AG04449 (cell line): ENCODE measurements around the gene NRIP1.

Source experiments
- CTCF ChIA-PET: fragments of 350-600 bp; formaldehyde crosslinking; extraction: SDS; loops from one replicate; lab custom pipeline; 2021; ENCODE audit warnings: antibody characterized with exemption; lab: Yijun Ruan, JAX
- POLR2A ChIA-PET: fragments of 400-600, 350-600 bp; formaldehyde crosslinking; extraction: SDS; loops from one replicate; lab custom pipeline; 2020; ENCODE audit warnings: antibody characterized with exemption, inconsistent platforms; lab: Yijun Ruan, JAX
- DNase-seq: peaks from one replicate; pipeline ENCODE4 v3.0.0-alpha.2; 2010; ENCODE audit warnings: low read depth, low spot score
- H3K4me3 ChIP-seq: 2 replicates; pipeline ENCODE4 v1.5.1; 2011; ENCODE audit warnings: low read depth, mild to moderate bottlenecking, control low read depth, low read length
- TF ChIP-seq, protein P1 (sequence below): IDR thresholded peaks from one replicate; pipeline ENCODE4 v1.5.1; 2011; ENCODE audit warnings: mild to moderate bottlenecking, moderate library complexity, low read length, control low read depth, inconsistent platforms; ENCODE audit not compliant: insufficient read depth; ENCODE audit errors: missing control alignments

NRIP1 gene

DNA sequence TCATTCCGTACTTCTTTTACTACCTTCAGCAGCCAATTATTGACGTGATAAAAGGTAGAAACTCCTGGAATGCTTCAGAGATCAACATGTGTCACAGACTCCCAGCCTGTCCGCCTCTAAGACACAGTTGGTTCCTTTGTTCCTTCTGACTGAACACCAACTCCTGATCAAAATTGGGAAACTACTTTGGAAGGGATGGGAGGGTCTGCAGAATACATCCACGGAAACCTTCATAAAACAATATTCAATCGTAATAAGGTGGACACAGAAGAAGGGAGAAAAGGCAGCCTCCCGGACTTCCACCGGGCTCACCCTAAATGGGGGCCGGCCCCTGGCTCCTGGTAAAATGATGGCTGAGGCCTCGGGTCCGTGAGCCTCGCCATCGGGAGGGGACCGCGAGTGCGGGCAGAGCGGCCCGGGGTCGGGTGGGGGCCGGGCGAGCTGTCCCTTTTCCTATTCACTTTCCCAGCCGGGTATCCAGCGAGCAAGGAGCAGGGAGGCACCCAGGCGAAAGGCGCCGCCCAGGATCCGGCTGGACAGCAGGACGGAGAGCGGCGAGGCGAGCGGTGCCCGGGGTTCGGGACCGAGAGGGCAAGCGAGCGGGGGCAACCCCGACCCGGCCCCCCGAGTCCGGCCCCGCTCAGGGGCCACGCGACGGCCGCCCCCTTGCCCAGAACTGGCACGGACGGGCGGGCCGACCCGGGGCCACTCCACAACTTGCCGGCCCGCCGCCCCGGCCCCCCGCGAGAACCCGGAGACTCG is 805 bp downstream of the NRIP1 start:
- POLR2A ChIA-PET, result interaction anchor here (1.3 to 1.4 kb wide), 2 partner anchors 48 to 54 kb away, joined by 4 to 6 read pairs; no protein-coding TSS in a partner anchor
- H3K4me3 ChIP-seq, result peak overlapping the region; percentile 77
- TF ChIP-seq, protein P1, sequence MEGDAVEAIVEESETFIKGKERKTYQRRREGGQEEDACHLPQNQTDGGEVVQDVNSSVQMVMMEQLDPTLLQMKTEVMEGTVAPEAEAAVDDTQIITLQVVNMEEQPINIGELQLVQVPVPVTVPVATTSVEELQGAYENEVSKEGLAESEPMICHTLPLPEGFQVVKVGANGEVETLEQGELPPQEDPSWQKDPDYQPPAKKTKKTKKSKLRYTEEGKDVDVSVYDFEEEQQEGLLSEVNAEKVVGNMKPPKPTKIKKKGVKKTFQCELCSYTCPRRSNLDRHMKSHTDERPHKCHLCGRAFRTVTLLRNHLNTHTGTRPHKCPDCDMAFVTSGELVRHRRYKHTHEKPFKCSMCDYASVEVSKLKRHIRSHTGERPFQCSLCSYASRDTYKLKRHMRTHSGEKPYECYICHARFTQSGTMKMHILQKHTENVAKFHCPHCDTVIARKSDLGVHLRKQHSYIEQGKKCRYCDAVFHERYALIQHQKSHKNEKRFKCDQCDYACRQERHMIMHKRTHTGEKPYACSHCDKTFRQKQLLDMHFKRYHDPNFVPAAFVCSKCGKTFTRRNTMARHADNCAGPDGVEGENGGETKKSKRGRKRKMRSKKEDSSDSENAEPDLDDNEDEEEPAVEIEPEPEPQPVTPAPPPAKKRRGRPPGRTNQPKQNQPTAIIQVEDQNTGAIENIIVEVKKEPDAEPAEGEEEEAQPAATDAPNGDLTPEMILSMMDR, result no peak
- DNase-seq, result no peak
- CTCF ChIA-PET, result interaction anchor here (1.0 kb wide), 1 partner anchor 8 kb away, joined by 3 read pairs; no protein-coding TSS in a partner anchor

DNA sequence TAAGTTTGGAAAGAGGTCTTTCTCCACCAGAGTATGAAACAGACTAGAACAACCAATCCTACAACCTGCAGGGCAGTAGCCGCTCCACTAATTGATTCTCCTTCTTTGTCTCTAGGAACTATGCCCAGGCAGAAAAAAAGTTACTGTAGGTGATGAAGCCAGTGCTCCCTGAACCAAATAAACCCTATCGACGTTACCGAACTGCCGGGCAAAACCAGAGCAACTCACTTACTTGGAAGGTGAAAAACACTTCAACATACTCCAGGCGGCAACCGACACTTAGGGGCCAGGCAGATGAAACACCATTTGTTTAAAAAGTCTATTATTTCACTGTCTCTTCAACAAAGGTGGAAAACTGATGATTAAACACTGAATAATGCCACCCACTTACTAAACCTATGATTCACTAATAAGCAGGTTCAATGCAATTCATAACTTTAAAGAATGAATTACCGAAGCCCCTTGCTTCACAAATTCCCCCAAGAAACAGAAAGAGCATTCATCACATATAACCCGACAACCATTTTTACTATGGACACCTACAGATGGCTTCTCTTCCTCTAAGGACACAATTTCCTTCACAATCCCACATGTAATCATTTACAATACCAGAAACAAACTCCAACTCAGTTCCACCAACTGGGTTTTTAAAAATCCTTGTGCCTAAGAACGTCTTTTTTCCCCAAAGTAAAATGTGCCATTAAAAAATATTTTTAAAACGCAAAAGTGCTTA is 1.6 kb downstream of the NRIP1 start:
- peak overlapping the region; percentile 77 for H3K4me3 ChIP-seq

DNA sequence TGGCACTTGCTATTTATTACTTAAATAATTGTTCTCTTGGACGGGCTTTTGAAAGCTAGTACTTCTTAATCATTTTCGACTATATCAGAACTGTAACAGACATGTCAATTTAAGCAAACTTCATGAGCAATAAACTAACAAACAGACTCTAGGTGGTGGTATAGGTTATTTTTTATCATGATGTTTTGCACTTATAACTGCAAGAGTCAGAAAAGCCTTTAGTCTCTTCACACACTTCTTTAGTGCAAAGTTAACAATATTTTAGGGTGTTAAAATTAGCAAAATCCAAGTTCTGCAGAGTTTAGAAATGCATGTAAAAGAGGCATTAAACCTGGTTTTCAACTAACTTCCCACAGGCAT is 2.2 kb downstream of the NRIP1 start:
- CTCF ChIA-PET, result no interaction called here
- no peak for DNase-seq
- POLR2A ChIA-PET, result no interaction called here
- H3K4me3 ChIP-seq, result peak overlapping the region; percentile 77
- TF ChIP-seq, protein P1, result no peak

More for the DNA sequence above, 1.6 kb downstream of the NRIP1 start:
- TF ChIP-seq, protein P1, result no peak
- no peak for DNase-seq
- ChIA-PET POLR2A (no interaction called here), CTCF (no interaction called here)

DNA sequence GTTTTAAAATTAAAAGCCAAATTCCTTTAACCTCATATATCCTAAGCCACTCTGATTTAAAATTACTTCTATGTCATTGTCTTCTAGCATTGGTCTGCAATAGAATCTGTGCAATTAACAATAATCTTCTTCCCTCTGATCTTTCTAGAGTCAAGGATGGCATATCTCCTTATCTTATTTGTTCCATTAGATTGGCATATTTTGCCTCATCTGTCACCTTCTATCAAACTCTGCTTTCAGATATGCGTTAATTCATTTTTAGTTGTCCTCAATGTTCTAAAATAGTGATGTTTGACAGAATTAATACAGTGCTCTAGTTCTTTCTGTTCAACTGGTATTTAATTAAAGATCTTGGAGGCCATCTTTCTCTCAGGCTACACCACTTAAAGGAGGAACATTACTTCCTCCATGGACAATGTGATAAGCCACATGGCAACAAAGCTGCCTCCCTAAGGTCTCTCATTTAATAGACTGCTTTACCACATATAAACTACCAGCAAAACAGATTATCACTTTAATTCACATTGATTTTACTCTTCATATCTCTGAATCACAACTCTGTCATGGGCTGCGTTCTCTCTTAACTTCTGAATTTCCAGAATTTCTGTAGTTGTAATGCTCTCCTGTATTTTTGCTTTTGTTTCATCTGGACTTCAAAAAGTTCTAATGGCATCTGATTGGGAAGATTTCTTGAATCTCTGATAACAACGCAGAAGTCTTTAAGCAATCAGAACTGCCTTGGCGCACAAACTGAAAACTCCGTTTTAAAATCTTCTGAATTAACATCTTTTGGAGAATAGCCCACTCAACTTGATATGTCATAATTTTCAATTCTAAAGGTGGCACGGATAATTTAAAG is 2.8 kb downstream of the NRIP1 start:
- CTCF ChIA-PET, result no interaction called here
- peak overlapping the region; percentile 77 for H3K4me3 ChIP-seq

DNA sequence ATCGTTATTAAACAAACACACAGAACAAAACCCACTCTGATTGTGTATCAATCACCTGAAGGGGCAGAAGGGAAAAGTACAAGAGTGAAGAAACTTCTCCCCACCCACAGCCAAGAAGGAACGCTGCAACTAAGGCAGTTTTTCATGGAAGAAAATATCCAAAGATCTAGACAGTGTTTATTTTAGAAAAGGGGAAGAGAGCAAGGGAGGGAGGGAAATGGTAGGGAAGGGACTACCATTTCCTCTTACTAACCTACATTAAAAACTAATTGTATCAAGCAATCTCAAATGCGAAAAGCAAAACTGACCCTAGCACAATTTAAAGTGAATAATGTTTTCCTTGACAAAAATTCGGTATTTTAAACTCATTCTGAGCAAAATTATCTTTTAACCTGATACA is 3.5 kb downstream of the NRIP1 start:
- ChIA-PET POLR2A (no interaction called here), CTCF (no interaction called here)
- no peak for DNase-seq
- peak overlapping the region; percentile 13; the same call in 1 of the 2 replicates for H3K4me3 ChIP-seq
- TF ChIP-seq, protein P1, result no peak

More for the DNA sequence above, 2.8 kb downstream of the NRIP1 start:
- TF ChIP-seq, protein P1, result no peak
- DNase-seq, result no peak
- POLR2A ChIA-PET, result no interaction called here
